ENCODE results near the gene KNTC1.

GRCh38 chr12:122515275-122515674, 11.8 kb upstream of the KNTC1 start:
- TF ChIP-seq CTCF (IDR thresholded peaks at IDR 0.05 in 4 of 5, conservative IDR thresholded peaks at IDR 0.05 in 1 of 5) (no peak), POLR2A (IDR thresholded peaks at IDR 0.05) (no peak)

All from gastrocnemius medialis (tissue), 4 donors.